Measurements from ENCODE around the gene WDR88.
"Not testable (repeated sequence)": the region's sequence is repeated elsewhere in the genome, so short reads cannot be mapped to it uniquely, and the experiment has no call there.

WDR88 gene

GRCh38 chr19:33102893-33103292 lies 29.0 kb upstream of the WDR88 start:
- no peak overlapping the region for H3K4me3 ChIP-seq (ENCODE audit: low read length)
- no peaks in the 10 kb centered on the region for H3K9me3 ChIP-seq (ENCODE audit: insufficient read depth, low read depth, low read length)
- peaks cover 46% of the 10 kb centered on the region for H3K36me3 ChIP-seq (ENCODE audit: insufficient read depth, low read depth, low read length)
- no peaks in the 10 kb centered on the region for H3K4me1 ChIP-seq (ENCODE audit: insufficient read depth, low read length)
- H3K9ac ChIP-seq (ENCODE audit: low read depth, low read length): no peak overlapping the region
- H3K27me3 ChIP-seq (ENCODE audit: insufficient read depth, low read length): no peaks in the 10 kb centered on the region
- H3K27ac ChIP-seq (ENCODE audit: low read length): no peak overlapping the region

- no peak overlapping the region for H3K27ac ChIP-seq (ENCODE audit: low read length)
- H3K36me3 ChIP-seq (ENCODE audit: insufficient read depth, low read depth, low read length): peaks cover 55% of the 10 kb centered on the region
- no peak overlapping the region for H3K4me3 ChIP-seq (ENCODE audit: low read length)
These were observed 23.8 kb upstream of the WDR88 start for GRCh38 chr19:33108161-33108560.

GRCh38 chr19:33110137-33110910 lies 21.6 kb upstream of the WDR88 start:
- H3K36me3 ChIP-seq (ENCODE audit: insufficient read depth, low read depth, low read length): peaks cover 71% of the 10 kb centered on the region
- H3K27ac ChIP-seq (ENCODE audit: low read length): no peak overlapping the region
- H3K9ac ChIP-seq (ENCODE audit: low read depth, low read length): no peak overlapping the region
- H3K4me1 ChIP-seq (ENCODE audit: insufficient read depth, low read length): no peaks in the 10 kb centered on the region
- H3K9me3 ChIP-seq (ENCODE audit: insufficient read depth, low read depth, low read length): no peaks in the 10 kb centered on the region
- no peaks in the 10 kb centered on the region for H3K27me3 ChIP-seq (ENCODE audit: insufficient read depth, low read length)
- H3K4me3 ChIP-seq (ENCODE audit: low read length): no peak overlapping the region

More at GRCh38 chr19:33108161-33108560, 23.8 kb upstream of the WDR88 start:
- no peaks in the 10 kb centered on the region for H3K9me3 ChIP-seq (ENCODE audit: insufficient read depth, low read depth, low read length)
- no peaks in the 10 kb centered on the region for H3K4me1 ChIP-seq (ENCODE audit: insufficient read depth, low read length)
- no peak overlapping the region for H3K9ac ChIP-seq (ENCODE audit: low read depth, low read length)
- H3K27me3 ChIP-seq (ENCODE audit: insufficient read depth, low read length): no peaks in the 10 kb centered on the region

GRCh38 chr19:33111587-33111986 lies 20.3 kb upstream of the WDR88 start:
- H3K4me3 ChIP-seq (ENCODE audit: low read length): no peak overlapping the region
- H3K4me1 ChIP-seq (ENCODE audit: insufficient read depth, low read length): no peaks in the 10 kb centered on the region
- peaks cover 77% of the 10 kb centered on the region for H3K36me3 ChIP-seq (ENCODE audit: insufficient read depth, low read depth, low read length)
- no peaks in the 10 kb centered on the region for H3K9me3 ChIP-seq (ENCODE audit: insufficient read depth, low read depth, low read length)
- H3K27me3 ChIP-seq (ENCODE audit: insufficient read depth, low read length): no peaks in the 10 kb centered on the region
- no peak overlapping the region for H3K27ac ChIP-seq (ENCODE audit: low read length)
- H3K9ac ChIP-seq (ENCODE audit: low read depth, low read length): no peak overlapping the region

- Histone ChIP-seq H3K4me1 (ENCODE audit: insufficient read depth, low read length) (no peaks in the 10 kb centered on the region), H3K9me3 (ENCODE audit: insufficient read depth, low read depth, low read length) (no peaks in the 10 kb centered on the region), H3K9ac (ENCODE audit: low read depth, low read length) (no peak overlapping the region), H3K4me3 (ENCODE audit: low read length) (no peak overlapping the region), H3K27me3 (ENCODE audit: insufficient read depth, low read length) (no peaks in the 10 kb centered on the region), H3K27ac (ENCODE audit: low read length) (no peak overlapping the region), H3K36me3 (ENCODE audit: insufficient read depth, low read depth, low read length) (peaks cover 65% of the 10 kb centered on the region)
These were observed 17.6 kb upstream of the WDR88 start for GRCh38 chr19:33114312-33114711.

GRCh38 chr19:33117501-33117900 lies 14.4 kb upstream of the WDR88 start:
- Histone ChIP-seq H3K27me3 (ENCODE audit: insufficient read depth, low read length) (no peaks in the 10 kb centered on the region), H3K27ac (ENCODE audit: low read length) (no peak overlapping the region), H3K9ac (ENCODE audit: low read depth, low read length) (no peak overlapping the region), H3K36me3 (ENCODE audit: insufficient read depth, low read depth, low read length) (peaks cover 41% of the 10 kb centered on the region), H3K9me3 (ENCODE audit: insufficient read depth, low read depth, low read length) (no peaks in the 10 kb centered on the region), H3K4me3 (ENCODE audit: low read length) (no peak overlapping the region), H3K4me1 (ENCODE audit: insufficient read depth, low read length) (no peaks in the 10 kb centered on the region)

- H3K36me3 ChIP-seq (ENCODE audit: insufficient read depth, low read depth, low read length): peaks cover 31% of the 10 kb centered on the region
- H3K27me3 ChIP-seq (ENCODE audit: insufficient read depth, low read length): no peaks in the 10 kb centered on the region
- H3K4me1 ChIP-seq (ENCODE audit: insufficient read depth, low read length): no peaks in the 10 kb centered on the region
- H3K27ac ChIP-seq (ENCODE audit: low read length): no peak overlapping the region
- H3K9ac ChIP-seq (ENCODE audit: low read depth, low read length): no peak overlapping the region
- no peaks in the 10 kb centered on the region for H3K9me3 ChIP-seq (ENCODE audit: insufficient read depth, low read depth, low read length)
- no peak overlapping the region for H3K4me3 ChIP-seq (ENCODE audit: low read length)
These were observed 13.3 kb upstream of the WDR88 start for GRCh38 chr19:33118643-33119042.

GRCh38 chr19:33124207-33125098 lies 7.5 kb upstream of the WDR88 start:
- Histone ChIP-seq H3K4me1 (ENCODE audit: insufficient read depth, low read length) (no peaks in the 10 kb centered on the region), H3K9ac (ENCODE audit: low read depth, low read length) (no peak overlapping the region), H3K4me3 (ENCODE audit: low read length) (no peak overlapping the region), H3K27ac (ENCODE audit: low read length) (no peak overlapping the region), H3K36me3 (ENCODE audit: insufficient read depth, low read depth, low read length) (peaks cover 19% of the 10 kb centered on the region), H3K27me3 (ENCODE audit: insufficient read depth, low read length) (no peaks in the 10 kb centered on the region), H3K9me3 (ENCODE audit: insufficient read depth, low read depth, low read length) (no peaks in the 10 kb centered on the region)

- Histone ChIP-seq H3K4me1 (ENCODE audit: insufficient read depth, low read length) (no peaks in the 10 kb centered on the region), H3K27me3 (ENCODE audit: insufficient read depth, low read length) (no peaks in the 10 kb centered on the region), H3K36me3 (ENCODE audit: insufficient read depth, low read depth, low read length) (peaks cover 28% of the 10 kb centered on the region), H3K9me3 (ENCODE audit: insufficient read depth, low read depth, low read length) (no peaks in the 10 kb centered on the region), H3K27ac (ENCODE audit: low read length) (no peak overlapping the region), H3K4me3 (ENCODE audit: low read length) (no peak overlapping the region), H3K9ac (ENCODE audit: low read depth, low read length) (no peak overlapping the region)
These were observed 6.0 kb upstream of the WDR88 start for GRCh38 chr19:33125929-33126388.

GRCh38 chr19:33126712-33127111 lies 5.2 kb upstream of the WDR88 start:
- H3K4me1 ChIP-seq (ENCODE audit: insufficient read depth, low read length); H3K4me3 ChIP-seq (ENCODE audit: low read length); H3K27ac ChIP-seq (ENCODE audit: low read length); H3K27me3 ChIP-seq (ENCODE audit: insufficient read depth, low read length); H3K9me3 ChIP-seq (ENCODE audit: insufficient read depth, low read depth, low read length); H3K9ac ChIP-seq (ENCODE audit: low read depth, low read length): not testable (repeated sequence)
- peaks cover 28% of the 10 kb centered on the region for H3K36me3 ChIP-seq (ENCODE audit: insufficient read depth, low read depth, low read length)

GRCh38 chr19:33129901-33130300 lies 2.0 kb upstream of the WDR88 start:
- H3K4me3 ChIP-seq (ENCODE audit: low read length): no peak overlapping the region
- no peak overlapping the region for H3K9ac ChIP-seq (ENCODE audit: low read depth, low read length)
- no peaks in the 10 kb centered on the region for H3K4me1 ChIP-seq (ENCODE audit: insufficient read depth, low read length)
- H3K27ac ChIP-seq (ENCODE audit: low read length): no peak overlapping the region
- no peaks in the 10 kb centered on the region for H3K27me3 ChIP-seq (ENCODE audit: insufficient read depth, low read length)
- H3K9me3 ChIP-seq (ENCODE audit: insufficient read depth, low read depth, low read length): no peaks in the 10 kb centered on the region
- H3K36me3 ChIP-seq (ENCODE audit: insufficient read depth, low read depth, low read length): peaks cover 28% of the 10 kb centered on the region

- Histone ChIP-seq H3K9ac (ENCODE audit: low read depth, low read length) (no peak overlapping the region; the same call in 1 of the 2 replicates), H3K9me3 (ENCODE audit: insufficient read depth, low read depth, low read length) (no peaks in the 10 kb centered on the region), H3K4me3 (ENCODE audit: low read length) (no peak overlapping the region), H3K36me3 (ENCODE audit: insufficient read depth, low read depth, low read length) (peaks cover 28% of the 10 kb centered on the region), H3K27ac (ENCODE audit: low read length) (no peak overlapping the region), H3K27me3 (ENCODE audit: insufficient read depth, low read length) (no peaks in the 10 kb centered on the region), H3K4me1 (ENCODE audit: insufficient read depth, low read length) (no peaks in the 10 kb centered on the region)
These were observed 1.5 kb upstream of the WDR88 start for GRCh38 chr19:33130433-33130832.

All from iPS-20b (cell line).